Calu3 (cell line): Measurements from ENCODE around the gene HAGHL. TPM values are rescaled to one million over a fixed set of nuclear protein-coding genes. Genes with fewer than 3 reads are reported as not detected.

Experiments used
- BruUV-seq: library from RNA; stranded (reverse); fragments of 400-500 nt; replicated peaks from 2 replicates; lab custom pipeline; 2021; lab: Mats Ljungman, UMichigan
- CTCF ChIA-PET: fragments of 300-600 bp; sonication (Branson Sonifier 250); formaldehyde crosslinking; loops from one replicate; lab custom pipeline; 2022; ENCODE audit warnings: antibody characterized with exemption; lab: Charles Lee
- DNase-seq: peaks from one replicate; pipeline ENCODE4 v3.0.0; 2022
- H3K27ac Mint-ChIP-seq: one replicate; pipeline ENCODE4 v1.8.0; 2022; ENCODE audit warnings: mixed read lengths; ENCODE audit not compliant: unreplicated experiment
- H3K27me3 Mint-ChIP-seq: one replicate; pipeline ENCODE4 v1.8.0; 2022; ENCODE audit warnings: mixed read lengths; ENCODE audit not compliant: unreplicated experiment
- H3K36me3 Mint-ChIP-seq: one replicate; pipeline ENCODE4 v1.8.0; 2022; ENCODE audit warnings: mild to moderate bottlenecking, moderate library complexity, mixed read lengths; ENCODE audit not compliant: insufficient read depth, unreplicated experiment
- H3K4me1 Mint-ChIP-seq: one replicate; pipeline ENCODE4 v1.8.0; 2022; ENCODE audit warnings: mild to moderate bottlenecking, low read depth, mixed read lengths; ENCODE audit not compliant: unreplicated experiment
- H3K4me3 Mint-ChIP-seq: one replicate; pipeline ENCODE4 v1.8.0; 2022; ENCODE audit warnings: mild to moderate bottlenecking, low read depth, moderate library complexity, mixed read lengths; ENCODE audit not compliant: unreplicated experiment
- H3K9me3 Mint-ChIP-seq: one replicate; pipeline ENCODE4 v1.8.0; 2022; ENCODE audit warnings: low read depth, mixed read lengths; ENCODE audit not compliant: unreplicated experiment
- intact Hi-C: fragments of 100-400 bp; cut with micrococcal nuclease; formaldehyde crosslinking; loops from one replicate; pipeline ENCODE4 v1.10.0; 2022; ENCODE audit not compliant: unreplicated experiment
- total RNA-seq: library from RNA; stranded (reverse); gene quantifications from 2 replicates; pipeline ENCODE4 v1.2.3, GENCODE V29; 2022
- TF ChIP-seq, protein P1 (sequence below): fragments of 200-600 bp; IDR thresholded peaks from one replicate; pipeline ENCODE4 v1.8.0; 2022; ENCODE audit warnings: antibody characterized with exemption; ENCODE audit not compliant: unreplicated experiment

The HAGHL gene
- total RNA-seq, 1 experiment from 2014 or later = 11.7 TPM

DNA sequence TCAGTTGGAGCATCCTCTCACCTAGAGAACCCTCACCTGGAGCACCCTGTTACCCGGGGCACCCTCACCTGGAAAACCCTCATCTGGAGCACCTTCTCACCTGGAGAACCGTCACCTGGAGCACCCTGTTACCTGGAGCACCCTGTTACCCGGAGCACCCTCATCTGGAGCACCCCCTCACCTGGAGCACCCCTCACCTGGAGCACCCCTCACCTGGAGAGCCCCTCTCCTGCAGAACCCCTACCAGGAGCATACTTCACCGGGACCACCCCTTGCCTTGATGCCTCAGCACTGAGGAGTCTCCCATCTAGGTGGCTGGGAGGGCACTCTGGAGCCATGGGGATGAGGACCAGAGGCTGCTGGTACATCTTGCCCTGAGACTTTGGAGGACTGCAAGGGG is 17.9 kb upstream of the HAGHL start:
- TF ChIP-seq, protein P1, sequence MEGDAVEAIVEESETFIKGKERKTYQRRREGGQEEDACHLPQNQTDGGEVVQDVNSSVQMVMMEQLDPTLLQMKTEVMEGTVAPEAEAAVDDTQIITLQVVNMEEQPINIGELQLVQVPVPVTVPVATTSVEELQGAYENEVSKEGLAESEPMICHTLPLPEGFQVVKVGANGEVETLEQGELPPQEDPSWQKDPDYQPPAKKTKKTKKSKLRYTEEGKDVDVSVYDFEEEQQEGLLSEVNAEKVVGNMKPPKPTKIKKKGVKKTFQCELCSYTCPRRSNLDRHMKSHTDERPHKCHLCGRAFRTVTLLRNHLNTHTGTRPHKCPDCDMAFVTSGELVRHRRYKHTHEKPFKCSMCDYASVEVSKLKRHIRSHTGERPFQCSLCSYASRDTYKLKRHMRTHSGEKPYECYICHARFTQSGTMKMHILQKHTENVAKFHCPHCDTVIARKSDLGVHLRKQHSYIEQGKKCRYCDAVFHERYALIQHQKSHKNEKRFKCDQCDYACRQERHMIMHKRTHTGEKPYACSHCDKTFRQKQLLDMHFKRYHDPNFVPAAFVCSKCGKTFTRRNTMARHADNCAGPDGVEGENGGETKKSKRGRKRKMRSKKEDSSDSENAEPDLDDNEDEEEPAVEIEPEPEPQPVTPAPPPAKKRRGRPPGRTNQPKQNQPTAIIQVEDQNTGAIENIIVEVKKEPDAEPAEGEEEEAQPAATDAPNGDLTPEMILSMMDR = no peak
- Mint-ChIP-seq H3K4me3 (no peak overlapping the region), H3K27me3 (peaks cover 69% of the 10 kb centered on the region), H3K27ac (no peak overlapping the region), H3K36me3 (peaks cover 12% of the 10 kb centered on the region), H3K9me3 (no peaks in the 10 kb centered on the region), H3K4me1 (peaks cover 6% of the 10 kb centered on the region)
- CTCF ChIA-PET = interaction anchor here (0.6 kb wide), 1 partner anchor 477 kb away, joined by 4 read pairs; no protein-coding TSS in a partner anchor
- DNase-seq = no peak
- intact Hi-C loops = no loop called here
- no TSS peak for BruUV-seq

DNA sequence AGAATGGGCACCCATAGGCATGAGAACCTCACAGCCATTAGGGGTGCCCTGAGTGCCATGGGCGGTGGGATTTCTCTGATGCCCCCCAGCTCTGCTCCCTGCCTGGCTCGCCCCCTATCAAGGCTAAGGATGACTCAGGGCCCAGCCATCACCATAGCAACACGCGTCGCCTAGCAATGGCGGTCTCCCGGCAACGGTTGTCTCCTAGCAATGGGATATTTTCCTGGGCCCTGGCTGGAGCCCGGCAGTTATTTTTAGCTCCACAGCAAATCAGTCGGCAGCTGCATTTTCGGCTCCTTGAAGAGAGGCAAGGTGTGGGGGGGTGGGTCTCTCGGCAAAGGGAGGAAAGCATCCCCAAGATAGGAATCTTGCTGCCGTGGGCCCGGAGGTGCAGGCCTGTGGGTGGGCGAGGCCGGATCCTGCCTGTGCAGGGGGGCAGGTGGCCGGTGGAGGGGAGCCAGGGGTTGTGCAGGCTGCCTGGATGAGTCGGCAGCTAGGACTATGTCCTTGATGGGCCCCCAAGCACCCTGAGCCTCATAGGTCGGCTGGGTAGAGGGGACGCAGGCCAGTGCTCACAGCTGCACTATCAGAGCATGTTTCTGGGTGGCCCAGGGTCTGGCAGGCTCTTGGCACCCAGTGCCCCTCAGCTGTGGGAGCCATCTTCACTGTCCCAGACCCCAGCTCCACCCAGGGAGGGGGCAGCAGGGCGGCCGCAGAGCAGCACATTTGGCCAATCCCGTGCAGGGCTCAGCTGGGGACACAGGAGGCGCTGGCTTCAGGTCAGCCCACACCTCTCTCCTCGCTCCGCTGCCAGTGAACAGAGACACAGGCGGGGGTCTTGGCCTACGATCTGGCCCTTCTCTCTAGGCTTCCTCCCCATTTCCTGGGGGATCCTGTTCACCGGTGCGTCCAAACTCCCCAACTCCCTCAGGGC is 17.1 kb upstream of the HAGHL start:
- CTCF ChIA-PET = interaction anchor here (0.6 kb wide), 1 partner anchor 478 kb away, joined by 4 read pairs; no protein-coding TSS in a partner anchor
- no TSS peak for BruUV-seq
- Mint-ChIP-seq H3K4me3 (no peak overlapping the region), H3K27ac (no peak overlapping the region), H3K9me3 (no peaks in the 10 kb centered on the region), H3K4me1 (peaks cover 6% of the 10 kb centered on the region), H3K27me3 (peaks cover 61% of the 10 kb centered on the region), H3K36me3 (peaks cover 17% of the 10 kb centered on the region)
- TF ChIP-seq, protein P1 = no peak
- peak; percentile 65 for DNase-seq
- intact Hi-C loops = loop anchor here (5.0 kb wide), 1 partner anchor 77 kb away; the partner anchor contains the start of genes CHTF18 and RPUSD1

DNA sequence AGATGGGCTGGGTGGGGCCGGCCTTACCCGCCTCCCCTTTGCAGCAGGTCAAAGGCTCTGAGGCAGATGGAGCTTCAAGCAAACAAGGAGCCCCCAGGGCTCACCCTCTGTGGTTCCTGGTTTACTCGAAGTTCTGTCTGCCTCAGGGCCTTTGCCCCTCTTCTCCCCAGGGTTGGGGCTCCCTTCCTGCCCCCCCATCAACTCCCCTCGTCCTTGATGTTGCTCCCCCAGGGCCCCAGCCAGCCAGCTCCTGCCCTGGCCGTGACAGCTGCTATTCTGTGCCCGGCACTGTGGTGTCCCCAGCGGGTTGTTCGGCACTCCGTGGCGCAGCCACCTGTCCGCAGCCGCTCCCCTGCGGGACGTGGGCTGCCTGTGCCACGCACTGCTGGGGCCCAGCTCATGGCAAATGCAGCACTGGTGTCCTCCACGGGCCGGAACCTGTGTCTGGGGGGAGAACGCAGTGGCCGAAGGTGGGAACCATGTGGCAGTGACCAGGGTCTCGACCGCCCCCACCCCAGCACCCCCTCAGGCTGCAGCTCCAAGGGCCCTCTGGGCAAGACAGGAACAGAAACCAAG is 16.3 kb upstream of the HAGHL start:
- H3K27me3 Mint-ChIP-seq = peaks cover 59% of the 10 kb centered on the region
- H3K36me3 Mint-ChIP-seq = peaks cover 24% of the 10 kb centered on the region
- intact Hi-C loops = loop anchor here (5.0 kb wide), 1 partner anchor 77 kb away; the partner anchor contains the start of genes CHTF18 and RPUSD1
- peaks cover 6% of the 10 kb centered on the region for H3K4me1 Mint-ChIP-seq
- no TSS peak for BruUV-seq
- H3K27ac Mint-ChIP-seq = no peak overlapping the region
- H3K9me3 Mint-ChIP-seq = no peaks in the 10 kb centered on the region
- DNase-seq = no peak
- no peak overlapping the region for H3K4me3 Mint-ChIP-seq
- CTCF ChIA-PET = no interaction called here
- TF ChIP-seq, protein P1 = no peak

DNA sequence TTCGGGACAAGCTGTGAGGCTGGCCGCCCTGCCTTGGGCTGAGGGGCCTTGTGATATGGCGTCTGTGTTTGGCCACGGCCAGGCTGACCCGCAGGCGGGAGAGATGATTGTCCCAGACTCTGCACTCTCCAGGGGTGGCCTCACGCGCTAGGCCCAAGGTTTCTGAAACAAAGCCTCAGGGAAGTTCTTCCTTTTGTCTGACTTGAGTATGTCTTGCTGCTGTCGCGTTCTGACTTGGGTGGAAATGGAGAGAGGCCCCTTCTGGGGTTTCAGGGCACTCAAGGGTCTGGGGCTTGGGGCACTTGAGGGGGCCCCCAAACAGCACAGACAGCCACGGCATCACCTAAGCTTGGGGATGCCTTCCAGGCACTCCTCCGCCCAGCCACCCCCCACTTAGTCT is 15.8 kb upstream of the HAGHL start:
- Mint-ChIP-seq H3K4me3 (no peak overlapping the region), H3K9me3 (no peaks in the 10 kb centered on the region), H3K36me3 (peaks cover 29% of the 10 kb centered on the region), H3K27me3 (peaks cover 57% of the 10 kb centered on the region), H3K27ac (no peak overlapping the region), H3K4me1 (peaks cover 7% of the 10 kb centered on the region)
- intact Hi-C loops = loop anchor here (5.0 kb wide), 1 partner anchor 76 kb away; the partner anchor contains the start of genes CHTF18 and RPUSD1
- CTCF ChIA-PET = no interaction called here
- TF ChIP-seq, protein P1 = no peak
- DNase-seq = no peak
- no TSS peak for BruUV-seq
